Nephron progenitor cell (in vitro differentiated cells): ENCODE measurements around the gene FTMT.

Experiments
- DNase-seq: peaks from one replicate; pipeline ENCODE4 v3.0.0; 2021
- H3K27ac Mint-ChIP-seq: 2 replicates; pipeline ENCODE4 v1.8.0; 2021; ENCODE audit warnings: mild to moderate bottlenecking, moderate library complexity, mixed read lengths
- H3K27me3 Mint-ChIP-seq: 2 replicates; pipeline ENCODE4 v1.8.0; 2021; ENCODE audit warnings: mild to moderate bottlenecking, low read depth, mixed read lengths; ENCODE audit not compliant: poor library complexity
- H3K36me3 Mint-ChIP-seq: 2 replicates; pipeline ENCODE4 v1.8.0; 2021; ENCODE audit warnings: low read depth, mixed read lengths
- H3K4me1 Mint-ChIP-seq: 2 replicates; pipeline ENCODE4 v1.8.0; 2021; ENCODE audit warnings: mixed read lengths
- H3K4me3 Mint-ChIP-seq: 2 replicates; pipeline ENCODE4 v1.8.0; 2021; ENCODE audit warnings: mild to moderate bottlenecking, moderate library complexity, mixed read lengths
- H3K9me3 Mint-ChIP-seq: 2 replicates; pipeline ENCODE4 v1.8.0; 2021; ENCODE audit warnings: mild to moderate bottlenecking, moderate library complexity, mixed read lengths
- CTCF ChIP-seq: fragments of 200-600 bp; sonication (generic); IDR thresholded peaks from 2 replicates; pipeline ENCODE4 v1.5.0; 2021; ENCODE audit warnings: antibody characterized with exemption

Gene FTMT

GRCh38 chr5:121867403-121867802 lies 15.7 kb downstream of the FTMT start:
- H3K4me1 Mint-ChIP-seq, result peaks cover 5% of the 10 kb centered on the region
- H3K4me3 Mint-ChIP-seq, result no peak overlapping the region
- TF ChIP-seq CTCF, result no peak
- no peak overlapping the region for H3K27ac Mint-ChIP-seq
- DNase-seq, result no peak
- H3K9me3 Mint-ChIP-seq, result no peaks in the 10 kb centered on the region
- H3K36me3 Mint-ChIP-seq, result no peaks in the 10 kb centered on the region
- H3K27me3 Mint-ChIP-seq, result peaks cover 3% of the 10 kb centered on the region

- no peaks in the 10 kb centered on the region for H3K4me1 Mint-ChIP-seq
- no peak overlapping the region for H3K27ac Mint-ChIP-seq
- H3K4me3 Mint-ChIP-seq, result no peak overlapping the region
- no peak for DNase-seq
- no peaks in the 10 kb centered on the region for H3K36me3 Mint-ChIP-seq
- no peaks in the 10 kb centered on the region for H3K9me3 Mint-ChIP-seq
- peaks cover 3% of the 10 kb centered on the region for H3K27me3 Mint-ChIP-seq
- TF ChIP-seq CTCF, result no peak
These were observed 18.8 kb downstream of the FTMT start for GRCh38 chr5:121870489-121870888.

GRCh38 chr5:121872856-121873255 lies 21.2 kb downstream of the FTMT start:
- no peak overlapping the region for H3K4me3 Mint-ChIP-seq
- no peak overlapping the region for H3K27ac Mint-ChIP-seq
- no peaks in the 10 kb centered on the region for H3K9me3 Mint-ChIP-seq
- H3K4me1 Mint-ChIP-seq, result no peaks in the 10 kb centered on the region
- H3K36me3 Mint-ChIP-seq, result no peaks in the 10 kb centered on the region
- DNase-seq, result no peak
- peaks cover 9% of the 10 kb centered on the region for H3K27me3 Mint-ChIP-seq
- no peak for TF ChIP-seq CTCF

- no peaks in the 10 kb centered on the region for H3K9me3 Mint-ChIP-seq
- no peaks in the 10 kb centered on the region for H3K4me1 Mint-ChIP-seq
- no peak for TF ChIP-seq CTCF
- no peak for DNase-seq
- H3K36me3 Mint-ChIP-seq, result no peaks in the 10 kb centered on the region
- no peak overlapping the region for H3K27ac Mint-ChIP-seq
- no peak overlapping the region for H3K4me3 Mint-ChIP-seq
- H3K27me3 Mint-ChIP-seq, result peaks cover 7% of the 10 kb centered on the region
These were observed 21.7 kb downstream of the FTMT start for GRCh38 chr5:121873409-121873808.

GRCh38 chr5:121885630-121886029 lies 33.9 kb downstream of the FTMT start:
- Mint-ChIP-seq H3K27me3 (no peaks in the 10 kb centered on the region), H3K36me3 (no peaks in the 10 kb centered on the region), H3K27ac (no peak overlapping the region), H3K4me3 (no peak overlapping the region), H3K4me1 (no peaks in the 10 kb centered on the region), H3K9me3 (no peaks in the 10 kb centered on the region)
- no peak for TF ChIP-seq CTCF
- no peak for DNase-seq

GRCh38 chr5:121887727-121888126 lies 36.0 kb downstream of the FTMT start:
- Mint-ChIP-seq H3K4me1 (no peaks in the 10 kb centered on the region), H3K27me3 (no peaks in the 10 kb centered on the region), H3K4me3 (no peak overlapping the region), H3K36me3 (no peaks in the 10 kb centered on the region), H3K27ac (no peak overlapping the region), H3K9me3 (no peaks in the 10 kb centered on the region)
- DNase-seq, result no peak
- no peak for TF ChIP-seq CTCF
